Stimulated activated CD8-positive, alpha-beta memory T cell treated with anti-CD3 and anti-CD28 coated beads, Interleukin-12 subunit alpha, Interleukin-12 subunit beta, amount 100 ng/mL, for 24 hours (primary cell): ENCODE measurements around the gene SND1.

Experiments
- DNase-seq: peaks from one replicate; pipeline ENCODE4 v3.0.0-alpha.2; 2020; ENCODE audit errors: extremely low read depth

Gene SND1

DNA sequence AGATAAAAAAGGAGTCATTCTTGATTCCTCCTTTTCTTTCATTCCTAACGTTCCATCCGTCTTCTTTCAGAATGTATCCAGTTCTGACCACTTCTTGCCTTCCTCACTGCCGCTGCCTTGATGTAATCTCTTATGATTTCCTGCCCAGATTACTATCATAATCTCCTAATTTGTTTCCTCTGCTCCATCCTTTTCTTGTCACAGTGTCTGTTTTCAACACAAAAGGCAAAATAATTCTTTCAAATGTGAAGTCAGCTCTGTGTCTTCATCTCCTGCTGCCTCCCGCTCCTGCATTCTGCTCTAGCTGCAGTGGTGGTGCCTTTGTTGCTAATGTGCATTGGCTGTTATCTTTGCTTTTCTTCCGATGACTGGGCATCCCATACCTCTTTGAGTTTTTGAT, 150.9 kb downstream of the SND1 start:
- DNase-seq: no peak

DNA sequence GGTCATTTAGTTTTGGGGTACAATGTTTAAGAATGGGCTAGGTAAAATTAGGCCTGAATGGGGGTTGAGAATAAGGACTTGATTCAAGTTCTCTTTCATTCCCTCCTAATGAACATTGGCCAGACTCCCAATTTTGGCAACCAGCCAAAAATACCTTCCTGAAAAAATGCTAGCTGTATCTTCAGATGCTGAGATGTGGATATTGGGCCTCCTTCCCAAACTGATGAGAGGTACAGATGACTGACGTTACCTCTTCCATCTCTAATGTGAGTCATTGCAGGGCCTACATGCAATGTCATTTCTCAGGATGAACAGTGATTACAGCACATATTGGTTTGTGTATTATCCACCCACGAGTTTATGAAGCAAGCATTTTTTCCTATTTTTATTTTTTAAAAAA, 151.6 kb downstream of the SND1 start:
- no peak for DNase-seq

DNA sequence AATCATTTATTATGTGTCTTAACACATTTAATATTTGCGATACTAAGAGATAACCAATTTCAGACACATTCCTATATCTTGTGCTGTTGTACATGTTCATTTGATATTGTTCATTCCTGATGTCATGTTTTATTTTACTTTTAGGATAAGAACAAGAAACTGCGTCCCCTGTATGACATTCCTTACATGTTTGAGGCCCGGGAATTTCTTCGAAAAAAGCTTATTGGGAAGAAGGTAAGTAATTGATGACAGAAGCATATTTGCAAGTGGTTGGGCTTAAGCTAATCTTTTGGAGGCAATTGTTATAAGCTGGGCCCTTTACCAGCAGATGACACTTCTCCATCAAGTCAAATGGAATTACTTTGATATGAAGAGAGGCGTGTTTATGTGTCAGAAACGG, 155.3 kb downstream of the SND1 start:
- DNase-seq: no peak

DNA sequence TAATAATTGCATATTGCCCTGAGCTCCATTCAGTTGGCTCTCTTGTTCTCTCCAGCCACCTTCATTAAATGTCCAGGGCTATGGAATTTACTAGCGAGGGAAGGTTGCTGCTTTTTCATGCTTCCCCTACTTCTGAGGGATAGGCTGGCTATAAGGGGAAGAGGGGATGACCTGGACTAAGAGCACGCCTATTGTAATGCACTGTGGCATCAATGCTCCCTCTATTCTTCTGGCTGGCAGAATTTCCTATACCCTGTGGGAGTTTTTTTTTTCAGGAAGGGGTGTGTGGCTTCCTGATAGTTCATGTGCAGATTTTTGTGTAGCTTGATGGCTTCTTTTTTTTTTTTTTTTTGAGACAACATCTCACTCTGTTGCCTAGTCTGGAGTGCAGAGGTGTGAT, 155.8 kb downstream of the SND1 start:
- no peak for DNase-seq

DNA sequence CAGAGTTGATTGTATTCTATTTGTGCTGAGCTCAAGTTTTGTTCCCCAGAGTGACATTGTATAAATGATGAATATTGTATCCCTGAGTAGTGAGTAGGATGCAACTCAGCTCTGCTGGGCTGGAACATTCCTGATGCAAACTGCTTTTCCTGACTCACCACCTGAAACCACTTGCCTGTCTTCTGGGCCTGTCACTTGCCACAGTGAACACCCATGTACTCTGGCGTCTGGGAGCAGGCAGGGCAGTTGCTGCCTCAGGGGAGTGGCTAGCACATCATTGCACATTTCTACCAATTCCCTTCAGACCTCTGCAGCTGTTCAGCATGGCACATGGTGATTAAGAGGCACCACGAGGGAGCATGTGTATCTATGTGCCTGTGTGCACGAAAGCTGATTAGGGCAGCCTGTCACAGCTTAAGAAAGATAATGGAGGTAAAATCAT, 157.3 kb downstream of the SND1 start:
- no peak for DNase-seq

DNA sequence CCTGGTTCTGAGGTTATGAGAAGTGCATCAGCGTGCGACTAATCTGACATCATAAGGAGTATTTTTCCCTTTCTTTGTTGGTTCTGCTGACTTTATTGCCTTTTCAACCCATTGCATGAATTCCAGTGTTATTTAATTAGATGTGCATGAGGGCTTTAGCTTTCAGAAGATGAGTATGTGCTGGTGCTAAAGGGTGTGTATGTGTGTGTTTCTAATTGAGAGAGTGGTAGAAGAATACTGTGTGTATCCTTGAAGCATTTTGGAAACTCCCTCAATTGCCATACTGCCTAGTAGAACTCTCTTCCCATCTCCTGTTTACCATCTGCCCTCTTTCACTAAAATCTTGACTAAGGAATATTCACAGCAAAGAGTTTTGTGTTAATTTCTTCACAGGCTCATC, 158.1 kb downstream of the SND1 start:
- DNase-seq: no peak

DNA sequence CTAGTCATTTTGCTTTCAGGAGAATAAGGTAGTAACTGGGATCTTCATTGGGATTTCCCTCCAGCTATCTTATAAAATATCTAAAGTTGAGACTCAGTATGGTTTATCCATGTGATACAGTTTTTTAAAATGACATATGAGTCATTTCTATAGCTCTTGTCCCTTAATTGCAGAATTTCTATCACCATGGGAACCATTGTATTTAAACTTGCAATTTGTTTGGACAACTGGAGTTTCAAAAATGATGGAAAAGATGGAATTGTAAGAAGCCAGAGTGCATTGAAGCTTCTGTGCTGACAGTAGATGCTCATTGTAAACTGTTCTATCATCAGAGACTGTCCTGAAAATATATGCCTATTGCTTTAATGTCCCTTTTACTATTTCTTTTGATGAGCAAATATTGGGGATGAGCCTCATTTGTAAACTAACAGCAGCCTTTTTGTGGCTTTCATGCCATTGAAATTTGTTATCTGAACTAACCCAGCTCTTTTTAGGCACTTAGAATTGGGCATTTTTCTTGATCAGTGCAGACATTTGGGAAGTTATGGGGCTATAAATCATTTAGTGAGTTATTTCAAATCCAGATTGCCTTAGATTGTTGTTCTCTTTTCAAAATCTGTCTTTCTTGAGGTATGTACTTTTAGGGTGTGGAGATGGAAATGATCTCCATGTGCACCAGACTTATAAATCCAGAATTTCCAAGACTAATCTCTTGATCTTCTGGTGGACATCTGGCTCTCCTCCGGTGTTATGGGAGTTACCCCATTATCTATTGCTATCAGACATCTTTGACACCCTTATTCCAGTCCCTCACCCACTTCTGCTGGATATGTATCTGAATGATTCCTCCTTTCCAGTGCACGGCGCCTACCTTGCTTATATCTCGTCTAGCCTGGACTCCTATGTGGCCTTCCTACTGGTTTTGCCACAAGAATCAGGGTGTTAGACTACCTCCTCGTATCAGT, 159.0 kb downstream of the SND1 start:
- DNase-seq: no peak

DNA sequence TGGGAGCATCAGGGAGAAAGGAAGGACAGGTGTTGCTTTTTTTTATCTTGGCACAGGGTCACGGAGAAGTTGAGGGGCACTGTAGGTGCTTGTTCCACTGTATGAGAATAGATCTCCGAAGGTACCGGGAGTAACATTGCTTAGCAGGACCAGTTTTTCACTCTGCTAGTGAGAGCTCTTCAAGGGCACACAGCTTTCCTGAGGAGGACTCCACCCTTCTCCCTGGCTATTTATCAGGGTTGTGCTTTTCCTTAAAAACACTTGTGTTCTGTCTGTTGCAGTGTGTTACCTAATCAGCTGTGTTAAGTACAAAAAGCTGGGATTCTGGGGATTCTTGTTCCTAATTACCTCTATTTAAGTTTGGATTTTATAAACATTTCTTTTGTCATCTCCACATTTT, 160.5 kb downstream of the SND1 start:
- DNase-seq: no peak

DNA sequence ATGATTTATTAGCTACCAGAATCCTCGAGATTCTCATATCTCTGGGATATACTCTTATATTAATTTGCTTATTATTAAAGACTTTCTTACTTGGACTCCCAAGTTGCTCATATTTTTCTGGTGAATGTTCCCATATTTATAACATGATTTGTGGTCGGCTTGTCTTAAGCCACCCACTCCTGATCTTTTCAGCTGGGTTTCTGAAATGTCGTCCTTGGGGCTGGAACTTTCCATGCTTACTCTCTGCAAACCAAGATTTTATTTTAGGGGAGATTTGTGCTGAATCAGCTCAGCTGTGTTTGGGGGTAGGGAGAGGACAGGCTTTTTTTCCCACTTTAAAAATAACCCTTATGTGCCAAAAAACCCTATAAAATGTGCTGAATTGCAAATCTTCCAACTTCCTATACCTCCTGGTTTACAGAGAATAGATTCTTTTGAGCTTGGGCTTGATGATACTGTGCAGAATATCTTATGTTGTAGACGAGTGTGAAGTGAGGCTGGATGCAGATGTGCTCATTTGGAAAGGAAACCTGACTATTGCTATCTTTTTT, 162.1 kb downstream of the SND1 start:
- no peak for DNase-seq

DNA sequence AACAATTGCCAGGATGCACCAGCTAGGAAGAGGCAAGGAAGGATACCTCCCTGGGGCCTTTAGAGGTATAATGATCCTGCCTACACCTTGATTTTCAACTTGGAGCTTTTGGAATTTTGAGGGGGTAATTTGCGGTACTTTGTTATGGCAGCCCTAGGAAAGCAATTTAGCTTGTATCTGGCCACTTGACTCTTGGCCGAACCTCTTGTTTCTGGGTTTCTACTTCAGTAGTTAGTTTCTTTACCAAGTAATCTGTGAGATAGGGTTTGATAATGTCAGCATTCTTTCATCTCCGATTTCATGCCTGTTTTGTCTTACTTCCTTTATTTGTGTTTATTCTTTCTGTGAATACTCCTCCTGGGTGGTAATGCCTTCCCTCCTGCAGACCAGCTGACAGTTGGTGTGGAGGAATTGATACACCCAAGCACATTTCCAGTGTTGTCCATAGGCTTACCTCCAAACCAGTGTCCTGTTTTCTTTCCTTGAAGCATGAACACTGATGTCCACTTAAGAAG, 163.7 kb downstream of the SND1 start:
- DNase-seq: no peak

DNA sequence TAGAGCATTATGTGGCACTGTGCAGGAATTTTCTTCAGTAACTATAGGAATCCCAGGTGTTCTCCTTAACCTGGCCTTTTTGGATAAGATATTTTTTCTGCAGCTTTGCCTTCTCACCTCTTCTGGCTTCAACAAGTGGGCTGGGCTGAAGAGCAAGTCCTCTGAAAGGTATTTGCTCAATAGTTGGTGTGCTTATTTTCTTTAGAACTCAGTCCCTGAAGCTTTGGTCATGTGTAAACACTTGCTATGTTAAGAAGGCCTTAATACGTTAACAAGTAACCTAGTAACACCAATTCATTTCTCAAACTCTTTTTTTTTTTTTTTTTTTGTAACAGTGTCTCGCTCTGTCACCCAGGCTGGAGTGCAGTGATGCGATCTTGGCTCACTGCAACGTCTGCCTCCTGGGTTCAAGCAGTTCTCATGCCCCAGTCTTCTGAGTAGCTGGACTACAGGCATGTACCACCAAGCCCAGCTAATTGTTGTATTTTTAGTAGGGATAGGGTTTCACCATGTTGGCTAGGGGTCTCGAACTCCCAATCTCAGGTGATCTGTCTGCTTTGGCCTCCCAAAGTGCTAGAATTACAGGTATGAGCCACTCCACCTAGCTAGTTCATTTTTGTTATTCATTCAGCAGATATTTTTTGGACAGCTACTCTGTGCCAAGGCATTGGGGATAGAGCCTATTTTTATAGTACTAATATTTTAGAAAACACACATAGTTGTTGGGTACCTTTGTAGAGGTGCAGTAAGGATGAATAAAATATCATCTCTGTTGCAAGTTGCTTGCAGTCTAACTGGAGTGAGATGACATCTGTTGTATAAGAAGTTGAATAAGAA, 164.6 kb downstream of the SND1 start:
- no peak for DNase-seq

DNA sequence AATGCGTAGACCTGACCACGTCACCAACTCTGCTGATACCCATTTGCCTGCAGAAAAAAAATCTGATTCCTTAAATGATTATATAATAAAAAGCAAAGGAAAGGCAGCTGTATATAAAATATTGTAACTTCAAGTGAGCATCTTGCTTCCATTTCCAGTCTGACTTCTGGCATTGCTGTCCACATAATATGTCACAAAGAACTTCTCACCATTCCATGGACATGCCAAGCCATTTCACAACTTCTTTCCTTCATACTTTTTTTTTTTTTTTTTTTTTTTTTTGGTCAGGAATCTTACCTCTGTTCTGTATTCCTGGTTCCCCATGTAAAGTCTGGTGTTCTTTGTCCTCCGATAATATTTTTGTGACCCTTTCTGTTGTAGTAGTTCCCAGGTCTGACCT, 165.5 kb downstream of the SND1 start:
- no peak for DNase-seq

DNA sequence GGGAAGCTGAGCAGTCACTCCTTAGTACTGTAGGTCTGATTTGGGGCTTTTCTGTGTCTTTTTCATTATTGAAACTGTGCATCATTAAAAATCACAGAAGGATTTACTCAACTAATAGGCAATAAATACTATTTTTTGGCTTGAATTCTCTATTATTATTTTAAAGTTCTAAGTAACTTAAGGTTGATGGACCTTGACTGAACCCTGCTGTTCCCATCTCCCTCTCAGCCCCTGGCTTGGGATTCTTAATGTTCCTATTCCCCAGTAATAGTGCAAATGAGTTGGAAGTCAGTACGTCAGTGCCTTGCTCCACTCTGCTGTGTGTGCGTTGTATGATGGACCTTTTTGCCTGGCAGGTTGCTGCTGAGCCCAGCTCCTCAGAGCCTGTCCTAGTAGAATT, 166.3 kb downstream of the SND1 start:
- DNase-seq: no peak

DNA sequence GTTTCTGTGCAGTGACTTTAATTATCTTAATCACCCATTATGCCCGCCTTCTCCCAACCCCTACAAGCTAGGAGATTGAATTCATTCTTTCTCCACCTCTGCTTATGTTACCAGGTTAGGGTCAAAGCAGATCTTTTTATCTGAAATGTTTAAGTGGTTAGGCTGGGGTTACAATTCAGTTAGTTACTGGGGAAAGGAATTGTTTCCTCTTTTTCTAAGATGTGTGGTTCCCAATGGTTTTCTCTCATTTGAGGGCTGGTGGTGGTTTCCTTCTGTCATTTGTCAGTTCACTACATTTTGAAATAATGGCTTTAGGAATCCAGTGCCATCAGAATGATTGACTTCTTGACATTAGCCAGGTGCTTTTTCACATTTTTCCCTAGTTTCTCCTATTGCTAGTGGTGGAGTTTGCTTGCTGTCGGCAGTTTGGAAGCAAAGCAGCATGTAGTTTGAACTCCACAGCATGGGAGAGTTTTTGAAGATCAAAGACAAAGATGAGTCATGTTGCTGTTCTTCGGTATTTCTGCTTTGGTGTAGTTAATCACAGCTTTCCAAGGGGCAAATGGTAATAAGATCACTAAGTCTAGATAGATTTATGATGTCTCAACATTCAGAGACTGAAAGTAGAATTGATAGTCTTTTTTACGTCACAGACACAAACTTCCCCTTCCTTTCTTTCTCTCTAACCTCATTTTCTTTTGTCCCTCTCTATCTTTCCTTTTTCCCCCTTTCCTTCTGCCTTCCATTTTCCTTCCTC, 168.2 kb downstream of the SND1 start:
- DNase-seq: no peak

DNA sequence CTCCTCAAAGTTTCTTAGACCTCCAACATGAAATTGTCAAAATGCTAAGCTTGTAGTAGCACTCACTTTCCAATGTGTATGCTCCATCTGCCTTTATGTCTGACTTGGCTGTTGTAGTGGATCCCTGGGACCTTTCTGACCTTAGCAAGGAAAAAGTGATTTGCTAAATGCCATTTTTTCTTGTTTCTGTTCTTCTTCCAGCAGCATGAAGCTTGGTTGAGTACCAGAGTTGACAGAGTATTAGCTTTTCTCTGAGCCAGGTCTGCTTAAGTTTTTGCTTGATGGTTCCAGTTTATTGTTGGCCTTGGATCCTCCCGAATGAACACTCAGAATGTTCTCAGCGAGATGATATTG, 168.7 kb downstream of the SND1 start:
- DNase-seq: no peak

DNA sequence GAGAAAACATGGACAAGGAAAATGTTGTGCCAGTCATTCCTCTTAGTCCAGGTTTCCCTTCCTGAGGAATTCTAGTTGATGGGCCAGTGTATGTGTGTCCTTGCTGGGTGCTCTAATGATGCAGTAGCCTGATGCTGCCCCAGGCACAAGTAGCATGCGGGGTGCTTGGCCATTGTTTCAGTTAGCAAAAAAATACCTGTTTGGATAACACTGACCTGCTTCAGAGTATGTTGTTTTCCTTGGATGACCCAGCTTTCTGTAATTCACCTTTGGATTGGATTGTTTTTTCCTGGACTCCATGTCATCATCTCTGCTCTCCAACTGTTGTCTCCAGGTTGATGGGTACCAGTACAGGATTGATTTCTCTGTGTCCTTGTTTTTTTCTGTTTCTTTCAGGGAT, 169.2 kb downstream of the SND1 start:
- no peak for DNase-seq

DNA sequence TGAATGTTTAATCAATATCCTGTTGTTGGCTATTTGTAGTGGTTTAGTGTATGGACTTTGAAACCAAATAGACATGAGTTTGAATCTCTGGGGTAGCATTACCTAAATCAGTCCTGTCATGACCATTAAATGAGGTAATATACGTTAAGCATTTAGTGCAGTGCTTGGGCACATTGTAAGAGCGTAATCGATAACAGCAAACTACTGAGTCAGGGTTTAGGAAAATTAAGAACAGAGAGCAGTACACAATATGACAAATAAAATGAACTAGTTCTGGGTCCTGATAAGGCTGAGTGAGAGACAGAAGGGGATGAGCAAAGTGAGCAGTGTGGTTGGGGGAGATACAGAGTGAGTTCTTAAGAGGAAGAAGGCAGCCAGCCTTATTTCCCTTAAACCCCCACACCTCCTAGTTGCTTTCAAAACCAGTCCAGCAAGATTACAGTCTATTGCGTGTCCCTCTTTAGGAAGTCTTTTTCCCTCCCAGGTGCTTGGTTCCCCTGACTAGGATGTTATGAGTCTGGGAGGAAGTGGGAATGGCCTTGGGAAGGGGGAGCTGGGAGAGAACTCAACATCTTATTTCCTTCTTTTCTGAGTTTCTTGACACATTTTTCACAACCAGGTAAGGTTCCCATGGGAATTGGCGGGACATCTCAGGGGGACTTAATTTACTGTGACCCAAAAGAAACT, 171.0 kb downstream of the SND1 start:
- no peak for DNase-seq

DNA sequence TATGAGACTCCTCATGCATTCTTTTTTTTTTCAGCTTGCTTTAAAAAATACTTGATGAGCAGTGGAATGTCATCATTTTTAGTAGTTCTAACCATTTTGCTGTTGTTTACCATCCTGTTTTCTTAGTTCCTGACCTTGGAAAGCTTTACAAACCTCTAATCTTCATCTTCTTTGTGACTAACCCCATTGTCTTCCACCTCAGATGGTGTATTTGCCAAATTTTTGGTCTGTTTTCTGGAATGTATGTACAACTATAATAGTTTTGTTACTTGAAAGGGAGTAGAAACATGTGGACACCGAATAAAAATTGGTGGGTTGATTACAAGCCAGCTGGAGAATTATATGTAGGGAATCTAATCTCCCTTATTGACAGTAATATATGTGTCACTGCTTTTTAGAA, 172.7 kb downstream of the SND1 start:
- DNase-seq: no peak

DNA sequence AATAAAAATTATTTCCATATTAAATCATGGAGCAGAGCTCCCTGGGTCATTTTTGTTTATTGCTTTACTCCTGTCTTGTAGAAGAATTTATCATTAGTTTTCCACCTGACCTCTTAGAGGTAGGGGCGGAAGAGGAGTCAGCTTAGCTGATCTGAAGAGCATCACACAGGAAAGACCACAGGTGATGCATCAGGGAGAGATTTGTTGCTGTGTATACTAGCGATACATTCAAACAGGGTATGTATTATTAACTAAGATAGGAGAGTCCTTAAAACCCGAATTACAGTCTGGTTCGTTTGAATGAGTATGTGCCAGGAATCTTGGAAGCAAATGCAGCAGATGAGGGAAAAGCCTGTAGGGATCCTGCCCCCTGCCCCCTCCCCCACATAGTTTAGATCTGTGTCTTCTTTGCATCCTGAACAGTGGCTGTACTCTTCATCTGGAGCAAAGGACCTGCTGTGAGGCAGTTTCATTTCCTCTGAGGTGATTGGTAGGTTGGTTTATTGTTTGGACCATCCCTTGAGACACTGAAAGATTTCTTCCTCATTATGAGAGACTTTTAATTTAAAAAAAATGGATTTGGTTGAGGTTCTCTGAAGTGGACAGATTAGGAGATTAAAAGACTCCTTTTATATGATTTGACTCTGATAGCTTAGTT, 177.0 kb downstream of the SND1 start:
- no peak for DNase-seq
